Erythroblast (primary cell): ENCODE results near the gene NOBOX.
"Not testable (repeated sequence)": the region's sequence is repeated elsewhere in the genome, so short reads cannot be mapped to it uniquely, and the experiment has no call there.

Experiments used
- GATA1 ChIP-seq: IDR thresholded peaks from 2 replicates; pipeline ENCODE4 v1.6.1; 2011; ENCODE audit warnings: low read depth, mild to moderate bottlenecking, control low read depth, low read length, moderate library complexity
- POLR2A ChIP-seq: IDR thresholded peaks from 2 replicates; pipeline ENCODE4 v1.6.1; 2011; ENCODE audit warnings: mild to moderate bottlenecking, low read length

- not testable (repeated sequence) for TF ChIP-seq POLR2A, GATA1
Measured at GRCh38 chr7:144369221-144369620, 34.3 kb downstream of the NOBOX start.
